Measurements from ENCODE around the gene PIGS.
A peak's percentile ranks its signal among the peaks of the same experiment; 100 is the strongest.

Gene PIGS

GRCh38 chr17:28549236-28550132 lies 21.8 kb downstream of the PIGS start:
- peak; percentile 99 for DNase-seq

- DNase-seq = no peak
These were observed 22.8 kb downstream of the PIGS start for GRCh38 chr17:28548417-28549130.

DNA sequence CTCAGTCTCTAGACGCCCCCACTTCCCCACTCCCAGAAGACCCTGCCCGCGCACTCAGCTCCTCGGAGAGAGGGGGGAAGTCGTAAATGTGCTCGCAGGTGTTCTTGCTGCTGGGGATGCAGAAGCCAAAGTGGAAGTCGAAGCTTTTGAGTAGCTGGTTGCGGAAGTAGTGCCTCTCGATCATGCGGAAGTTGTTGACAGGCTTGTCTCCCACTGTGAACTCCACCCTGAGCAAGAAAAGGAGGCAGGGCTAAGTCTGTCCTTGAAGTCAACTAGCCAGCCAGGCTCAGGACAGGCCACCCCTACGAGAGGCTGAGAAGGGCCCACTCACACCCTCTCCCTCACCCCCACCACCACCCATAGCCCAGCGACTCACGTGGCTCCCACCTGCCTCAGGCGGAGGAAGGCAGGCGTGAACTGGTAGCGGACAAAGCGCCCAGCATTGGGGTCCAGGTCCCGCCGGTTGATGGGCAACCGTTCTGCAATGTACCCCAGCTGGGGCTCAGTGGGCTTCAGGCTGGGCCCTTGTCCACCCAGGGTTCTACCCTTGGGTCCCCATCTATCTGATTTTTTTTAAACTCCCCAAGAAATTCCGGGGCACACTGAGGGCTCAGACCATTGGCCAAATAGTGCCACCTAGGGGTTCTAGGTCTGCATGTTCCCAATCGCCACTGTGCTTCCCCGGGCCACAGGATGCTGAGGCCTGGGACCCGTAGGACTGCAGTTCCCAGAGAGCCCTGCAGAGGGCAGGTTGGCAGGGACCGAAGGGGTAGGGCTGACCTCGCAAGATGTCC lies 23.5 kb downstream of the PIGS start:
- DNase-seq = peak; percentile 75

DNA sequence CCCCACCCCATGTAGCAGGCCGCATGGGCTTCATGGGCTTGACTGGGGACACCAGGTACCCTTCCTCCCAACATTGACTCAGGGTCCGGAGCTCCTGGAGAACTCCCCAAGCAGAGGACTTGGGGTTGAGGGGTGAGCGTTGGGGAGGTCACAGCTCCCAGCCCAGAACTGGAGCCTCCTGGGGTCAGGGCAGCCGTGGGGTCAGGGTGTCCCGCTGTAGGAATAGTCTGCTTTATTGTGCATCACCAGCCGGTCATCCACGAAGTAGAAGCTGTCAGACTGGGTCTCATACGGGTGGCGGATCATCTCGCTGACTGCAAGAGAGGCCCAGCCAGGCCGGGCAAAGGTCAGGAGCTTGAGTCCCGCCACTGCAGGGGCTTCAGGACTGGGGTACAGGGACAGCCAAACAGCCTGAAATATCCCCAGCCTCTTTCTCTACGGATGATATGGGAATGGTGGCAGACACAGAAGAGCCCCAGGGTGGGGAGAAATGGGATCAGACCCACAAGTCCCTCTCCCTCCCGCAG lies 24.2 kb downstream of the PIGS start:
- no peak for DNase-seq

- peak; percentile 67 for DNase-seq
These were observed 25.4 kb downstream of the PIGS start for GRCh38 chr17:28545787-28546415.

GRCh38 chr17:28545141-28545503 lies 26.2 kb downstream of the PIGS start:
- no peak for DNase-seq

DNA sequence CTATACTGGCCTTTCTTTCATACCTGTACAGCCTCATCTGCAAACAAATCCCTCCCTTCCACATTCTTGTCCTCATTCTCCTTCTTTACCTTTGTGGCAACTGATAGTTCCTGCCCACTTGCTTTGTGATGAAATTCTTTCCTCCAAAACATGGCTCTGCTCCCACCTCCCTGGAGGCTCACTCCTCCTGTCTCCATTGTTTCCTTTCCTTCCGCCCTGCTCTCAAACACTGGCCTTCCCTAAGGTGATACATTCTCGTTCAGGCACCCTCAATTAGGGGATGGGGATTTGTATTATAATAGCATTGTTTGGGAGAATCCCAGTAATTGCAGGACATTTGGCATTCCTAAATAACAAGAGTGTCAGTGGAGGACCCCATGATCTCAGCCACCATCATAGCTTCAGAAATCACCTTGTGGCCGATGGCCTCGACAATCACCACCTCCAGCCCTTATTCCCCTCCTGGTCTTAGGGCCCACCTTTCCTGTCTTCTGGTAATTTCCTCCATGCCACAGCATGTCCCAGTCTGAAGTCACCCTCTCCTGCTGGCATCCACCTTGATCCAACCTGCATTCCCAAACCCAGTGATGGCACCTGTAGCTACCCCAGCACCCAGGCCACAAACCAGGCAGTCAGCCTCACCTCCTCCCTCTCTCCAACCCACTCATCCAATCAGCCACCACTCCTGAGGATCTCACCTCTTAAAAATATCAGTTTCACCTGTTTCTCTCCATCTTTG lies 26.8 kb downstream of the PIGS start:
- no peak for DNase-seq

- no peak for DNase-seq
These were observed 29.9 kb downstream of the PIGS start for GRCh38 chr17:28541439-28541838.

DNA sequence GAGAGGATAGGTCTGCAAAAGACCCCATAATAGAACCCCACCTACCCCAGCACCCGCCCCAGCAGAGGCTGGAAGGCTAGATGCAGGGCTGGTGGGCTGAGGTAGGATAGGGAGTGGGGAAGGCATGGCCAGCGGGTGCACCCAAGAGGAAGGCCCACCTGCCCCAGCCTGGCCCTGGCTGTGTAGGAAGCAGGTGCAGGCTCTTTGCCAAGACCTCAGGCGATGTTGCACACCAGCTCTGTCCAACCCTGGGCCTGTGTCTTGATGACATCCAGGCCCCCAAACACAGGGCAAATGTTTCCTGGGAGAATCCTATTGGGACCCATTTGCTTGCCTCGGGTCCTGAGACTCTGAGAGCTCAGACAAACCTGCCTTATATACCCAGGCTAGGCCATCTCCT lies 31.1 kb downstream of the PIGS start:
- DNase-seq = no peak

- no peak for DNase-seq
These were observed 32.9 kb downstream of the PIGS start for GRCh38 chr17:28538296-28538895.

GRCh38 chr17:28537219-28537610 lies 34.1 kb downstream of the PIGS start:
- DNase-seq = no peak

GRCh38 chr17:28536532-28537218 lies 34.6 kb downstream of the PIGS start:
- DNase-seq = no peak

DNA sequence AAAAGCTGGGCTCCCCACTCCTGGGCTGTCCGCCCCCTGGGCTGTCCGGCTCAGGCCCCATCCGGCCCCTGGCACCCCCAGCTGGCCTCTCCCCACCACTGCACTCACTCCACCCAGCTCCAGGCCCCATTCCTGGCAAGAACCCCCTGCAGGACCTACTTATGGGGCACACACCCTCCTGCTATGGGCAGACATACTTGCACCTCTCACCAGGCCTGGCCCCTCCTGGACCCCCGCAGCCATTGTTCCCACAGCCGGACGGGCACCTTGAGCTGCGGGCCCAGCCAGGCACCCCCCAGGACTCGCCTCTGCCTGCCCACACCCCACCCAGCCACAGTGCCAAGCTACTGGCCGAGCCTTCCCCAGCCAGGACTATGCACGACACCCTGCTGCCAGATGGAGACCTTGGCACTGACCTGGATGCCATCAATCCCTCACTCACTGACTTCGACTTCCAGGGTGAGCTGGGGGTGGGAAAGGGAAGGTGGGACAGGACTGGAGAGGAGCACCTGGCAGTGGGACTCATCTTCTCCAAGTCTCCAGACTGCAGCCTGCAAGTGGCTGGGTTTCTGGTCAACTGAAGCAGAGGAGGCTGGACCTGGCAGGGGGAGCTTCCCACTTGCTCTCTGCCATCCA lies 36.5 kb downstream of the PIGS start:
- DNase-seq = no peak

GRCh38 chr17:28533091-28533807 lies 38.1 kb downstream of the PIGS start:
- DNase-seq = no peak

- peak; percentile 65 for DNase-seq
These were observed 39.0 kb downstream of the PIGS start for GRCh38 chr17:28532050-28532960.

DNA sequence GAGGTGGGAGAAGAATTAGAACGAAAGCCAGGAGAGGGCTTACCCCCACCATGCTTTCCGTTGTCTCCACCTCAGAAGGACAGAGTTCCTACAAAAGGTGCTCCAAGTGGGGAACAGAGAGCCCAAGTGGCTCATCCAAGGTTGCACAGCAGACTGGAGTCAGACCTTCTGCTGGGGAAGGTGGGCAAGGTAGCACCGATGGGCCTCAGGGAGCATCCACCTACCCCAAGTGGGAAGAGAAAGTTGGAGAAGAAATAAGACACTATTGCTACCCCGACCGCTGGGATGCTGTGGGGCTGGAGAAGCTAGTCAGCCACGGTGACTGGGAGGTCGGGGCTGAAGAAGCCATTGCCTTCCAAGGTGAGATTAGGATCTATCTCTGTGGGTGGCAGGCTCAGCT lies 40.4 kb downstream of the PIGS start:
- DNase-seq = no peak

DNA sequence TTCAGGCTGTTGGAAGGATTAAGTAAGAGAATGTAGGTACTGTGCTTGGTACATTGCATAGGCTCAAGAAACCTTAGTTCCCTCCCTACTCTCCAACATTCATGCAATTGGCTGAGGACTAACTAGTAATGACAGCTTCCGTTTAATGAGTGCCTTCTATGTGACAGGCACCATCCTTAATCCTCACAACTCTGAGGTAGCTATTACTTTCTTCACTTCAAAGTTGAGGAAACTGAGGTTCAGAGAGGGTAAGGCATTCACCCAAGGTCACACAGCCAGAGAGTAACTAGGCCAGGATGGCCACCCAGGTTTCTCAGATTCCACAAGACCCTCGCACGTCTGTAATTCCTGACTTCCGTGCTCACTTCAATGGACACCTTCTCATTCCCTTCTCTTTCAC lies 41.1 kb downstream of the PIGS start:
- DNase-seq = no peak

DNA sequence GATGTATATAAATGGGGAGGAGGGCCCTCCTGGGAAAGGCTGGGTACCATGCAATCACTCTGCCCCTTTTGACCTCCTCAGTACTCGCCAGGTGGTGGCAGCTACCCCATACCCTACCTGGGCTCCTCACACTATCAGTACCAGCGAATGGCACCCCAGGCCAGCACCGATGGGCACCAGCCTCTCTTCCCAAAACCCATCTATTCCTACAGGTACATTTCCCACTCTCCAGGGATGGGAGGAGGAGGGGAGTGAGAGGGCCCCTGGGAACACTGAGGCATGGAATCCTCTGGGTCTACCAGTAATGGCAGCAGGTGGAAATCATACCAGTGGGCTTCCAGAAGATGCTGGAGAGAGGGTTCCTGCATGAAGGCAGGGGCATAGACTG lies 42.3 kb downstream of the PIGS start:
- no peak for DNase-seq
